Subcutaneous adipose tissue (tissue), 4 donors: ENCODE results near the gene PLEKHG2. TPM values are rescaled to one million over a fixed set of nuclear protein-coding genes. Genes with fewer than 3 reads are reported as not detected.

Experiments used
- total RNA-seq, 4 donors: library from RNA; depleted of rRNA; stranded (reverse); fragments of >200 nt; gene quantifications; one replicate each; pipeline ENCODE4 v1.1.0, GENCODE V29; 2016
- TF ChIP-seq, protein P1 (sequence below): fragments of 450-650 bp; IDR thresholded peaks from one replicate; pipeline ENCODE4 v1.5.1; 2016; ENCODE audit warnings: low read depth, mild to moderate bottlenecking, control low read depth, antibody characterized with exemption, moderate library complexity

The PLEKHG2 gene
- total RNA-seq, 4 donors from 2014 or later: 7.9 to 19.4 (median 10.0) TPM

DNA sequence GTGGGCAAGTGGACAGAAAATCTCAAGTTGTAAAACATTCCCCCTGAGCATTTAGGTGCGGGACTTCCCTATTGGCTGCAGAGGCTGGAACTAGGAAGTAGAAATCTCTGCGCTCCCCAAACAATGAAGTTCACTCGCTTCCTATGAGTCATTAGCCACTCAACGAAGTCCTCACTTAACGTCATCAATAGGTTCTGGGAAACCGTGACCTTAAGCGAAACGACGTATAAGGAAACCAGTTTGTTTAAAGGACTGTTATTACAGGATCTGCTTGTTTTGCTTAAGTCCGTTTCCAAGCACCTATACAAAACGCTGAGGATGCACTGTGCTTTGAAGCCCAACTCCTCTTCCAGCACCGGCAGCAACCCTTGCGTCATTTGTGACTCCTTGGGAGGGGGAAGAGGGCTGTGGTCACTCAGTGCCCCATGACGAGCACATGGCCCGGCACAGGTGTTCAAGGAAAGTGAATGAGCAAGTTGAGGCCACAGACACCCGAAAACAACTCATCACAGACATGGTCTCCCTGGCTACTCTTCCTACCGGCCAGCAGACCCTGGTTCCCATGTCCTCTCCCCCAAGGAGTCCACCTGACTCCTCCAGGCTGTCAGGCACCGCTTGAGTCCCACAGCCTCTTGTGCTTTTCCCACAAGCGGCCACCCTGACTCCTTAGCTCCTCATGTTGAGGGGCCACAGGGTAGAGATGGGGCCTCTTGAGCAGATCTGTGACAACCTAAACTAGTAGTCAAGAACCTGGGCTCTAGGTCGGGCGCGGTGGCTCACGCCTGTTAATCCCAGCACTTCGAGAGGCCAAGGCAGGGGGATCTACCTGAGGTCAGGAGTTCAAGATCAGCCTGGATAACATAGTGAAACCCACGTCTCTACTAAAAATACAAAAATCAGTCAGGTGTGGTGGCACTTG lies 18.5 kb downstream of the PLEKHG2 start:
- TF ChIP-seq, protein P1, sequence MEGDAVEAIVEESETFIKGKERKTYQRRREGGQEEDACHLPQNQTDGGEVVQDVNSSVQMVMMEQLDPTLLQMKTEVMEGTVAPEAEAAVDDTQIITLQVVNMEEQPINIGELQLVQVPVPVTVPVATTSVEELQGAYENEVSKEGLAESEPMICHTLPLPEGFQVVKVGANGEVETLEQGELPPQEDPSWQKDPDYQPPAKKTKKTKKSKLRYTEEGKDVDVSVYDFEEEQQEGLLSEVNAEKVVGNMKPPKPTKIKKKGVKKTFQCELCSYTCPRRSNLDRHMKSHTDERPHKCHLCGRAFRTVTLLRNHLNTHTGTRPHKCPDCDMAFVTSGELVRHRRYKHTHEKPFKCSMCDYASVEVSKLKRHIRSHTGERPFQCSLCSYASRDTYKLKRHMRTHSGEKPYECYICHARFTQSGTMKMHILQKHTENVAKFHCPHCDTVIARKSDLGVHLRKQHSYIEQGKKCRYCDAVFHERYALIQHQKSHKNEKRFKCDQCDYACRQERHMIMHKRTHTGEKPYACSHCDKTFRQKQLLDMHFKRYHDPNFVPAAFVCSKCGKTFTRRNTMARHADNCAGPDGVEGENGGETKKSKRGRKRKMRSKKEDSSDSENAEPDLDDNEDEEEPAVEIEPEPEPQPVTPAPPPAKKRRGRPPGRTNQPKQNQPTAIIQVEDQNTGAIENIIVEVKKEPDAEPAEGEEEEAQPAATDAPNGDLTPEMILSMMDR: no peak

DNA sequence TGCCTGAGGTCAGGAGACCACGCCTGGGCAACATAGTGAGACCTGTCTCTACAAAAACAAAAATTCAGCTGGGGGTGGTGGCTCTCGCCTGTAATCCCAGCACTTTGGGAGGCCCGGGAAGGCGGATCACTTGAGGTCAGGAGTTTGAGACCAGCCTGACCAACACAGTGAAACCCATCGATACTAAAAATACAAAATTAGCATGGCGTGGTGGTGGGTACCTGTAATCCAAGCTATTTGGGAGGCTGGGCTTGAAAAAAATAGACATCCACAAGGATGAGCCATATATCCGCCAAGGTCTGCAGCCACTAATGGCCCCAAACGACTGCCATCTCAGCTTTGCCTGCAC lies 20.2 kb downstream of the PLEKHG2 start:
- TF ChIP-seq, protein P1: no peak

DNA sequence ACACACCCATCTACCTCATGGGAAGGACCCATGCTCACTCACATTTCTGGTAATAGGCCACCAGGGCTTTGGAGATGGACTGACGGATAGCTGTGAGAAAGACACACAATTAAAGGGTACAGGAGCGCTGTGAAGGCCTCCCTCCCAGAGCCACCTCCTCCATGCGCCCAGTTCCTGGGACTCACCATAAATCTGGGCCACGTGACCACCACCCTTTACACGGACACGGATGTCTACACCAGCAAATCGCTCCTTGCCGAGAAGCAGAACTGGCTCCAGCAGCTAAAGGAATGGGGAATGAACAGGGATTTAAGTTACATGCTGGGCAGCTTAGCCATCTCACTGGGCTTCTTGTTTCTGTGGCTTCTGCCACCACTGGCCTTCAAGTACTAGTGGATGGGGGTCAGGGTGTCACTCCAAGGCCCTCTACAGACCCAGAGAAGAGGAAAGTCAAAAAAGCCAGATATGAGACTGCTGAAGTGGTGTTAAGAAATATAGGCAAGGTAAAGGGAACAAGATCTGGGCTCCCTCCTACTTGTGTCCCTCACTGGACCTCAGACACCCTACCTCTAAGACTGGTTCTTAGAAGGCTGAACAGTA lies 21.1 kb downstream of the PLEKHG2 start:
- TF ChIP-seq, protein P1: no peak

DNA sequence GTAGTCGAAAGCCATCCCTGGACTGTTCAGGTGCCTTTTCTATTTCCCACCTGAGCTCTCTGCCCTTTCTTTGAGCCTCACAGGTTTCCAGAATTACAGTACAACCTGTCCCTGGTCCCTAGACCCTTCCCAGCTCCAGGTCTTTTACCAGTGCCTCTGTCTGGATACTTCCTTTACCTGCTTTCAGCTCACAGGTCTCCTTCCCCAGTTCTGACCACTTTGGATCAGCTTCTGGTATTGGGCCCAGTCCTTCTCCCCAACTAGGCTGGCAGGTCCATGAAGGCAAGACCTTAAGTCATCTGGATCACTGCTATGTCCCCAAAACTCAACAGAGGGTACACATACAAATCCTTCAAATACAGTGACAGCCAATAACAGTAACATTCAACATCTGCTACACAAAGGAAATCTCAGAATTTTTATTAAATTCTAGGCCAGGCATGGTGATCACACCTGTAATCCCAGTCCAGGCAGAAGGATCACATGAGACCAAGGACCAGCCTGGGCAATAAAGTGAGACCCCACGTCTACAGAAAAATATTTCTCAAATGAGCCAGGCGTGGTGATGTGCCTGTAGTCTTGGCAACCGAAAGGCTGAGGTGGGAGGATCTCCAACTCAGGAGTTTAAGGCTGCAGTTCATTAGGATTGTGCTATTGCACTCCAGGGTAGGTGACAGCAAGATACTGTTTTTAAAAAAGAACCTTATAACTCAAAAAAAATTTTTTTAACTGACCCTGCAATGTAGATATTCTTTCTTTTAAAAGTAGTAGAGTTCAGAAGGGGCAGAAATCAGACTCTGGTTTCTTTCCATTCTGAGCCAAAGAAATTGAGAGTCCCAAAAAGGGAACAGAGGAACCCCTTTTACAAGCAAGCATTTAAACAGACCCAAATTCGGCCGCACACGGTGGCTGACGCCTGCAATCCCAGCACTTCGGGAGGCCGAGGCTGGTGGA lies 21.9 kb downstream of the PLEKHG2 start:
- TF ChIP-seq, protein P1: no peak

DNA sequence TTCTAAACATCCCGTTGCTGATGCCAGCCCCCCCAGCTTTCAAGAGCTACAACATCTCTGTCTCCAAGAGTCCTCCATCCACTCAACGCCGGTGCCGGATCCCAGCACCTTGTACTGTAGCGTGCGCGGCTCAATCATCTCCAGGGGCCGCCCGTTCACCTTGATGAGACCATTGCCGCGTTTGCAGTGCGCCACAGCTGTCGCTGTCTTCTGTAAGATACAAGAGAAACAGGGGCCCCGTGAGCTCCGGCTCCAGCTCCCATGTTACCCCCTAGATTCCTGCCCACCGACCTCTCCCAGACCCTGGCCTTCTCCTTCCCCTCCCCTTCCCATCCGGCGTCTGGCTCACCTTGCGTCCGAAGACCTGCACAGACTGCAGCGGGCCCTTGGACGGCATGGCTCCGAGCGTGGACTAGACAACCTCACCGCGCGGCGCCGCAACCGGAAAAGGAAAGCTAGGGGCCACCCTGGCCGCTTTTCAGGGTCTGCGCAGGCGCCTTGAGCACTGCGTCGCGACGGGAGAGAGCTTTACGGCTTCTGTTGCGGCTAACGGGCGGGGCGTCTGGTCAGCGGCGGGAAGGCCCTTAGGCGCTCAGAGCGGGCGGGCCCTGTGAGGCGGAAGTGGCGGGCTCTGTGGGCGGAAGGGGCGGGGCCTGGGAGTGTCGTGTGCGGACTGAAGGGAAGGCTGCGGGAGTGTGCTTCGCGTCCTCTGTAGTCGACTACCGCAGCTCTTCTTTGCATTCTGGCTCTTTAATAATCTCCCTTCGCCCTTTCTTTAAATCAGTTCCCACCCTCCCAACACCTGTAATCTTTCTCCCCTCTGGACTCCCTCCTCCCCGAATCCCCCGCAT lies 23.3 kb downstream of the PLEKHG2 start, which contains the start of gene RPS16:
Gene RPS16, minus strand, starts transcription at position 451 of the 851 bp plus-strand sequence. Its CDS starts 54 bp downstream, at position 397.
- TF ChIP-seq, protein P1: no peak

DNA sequence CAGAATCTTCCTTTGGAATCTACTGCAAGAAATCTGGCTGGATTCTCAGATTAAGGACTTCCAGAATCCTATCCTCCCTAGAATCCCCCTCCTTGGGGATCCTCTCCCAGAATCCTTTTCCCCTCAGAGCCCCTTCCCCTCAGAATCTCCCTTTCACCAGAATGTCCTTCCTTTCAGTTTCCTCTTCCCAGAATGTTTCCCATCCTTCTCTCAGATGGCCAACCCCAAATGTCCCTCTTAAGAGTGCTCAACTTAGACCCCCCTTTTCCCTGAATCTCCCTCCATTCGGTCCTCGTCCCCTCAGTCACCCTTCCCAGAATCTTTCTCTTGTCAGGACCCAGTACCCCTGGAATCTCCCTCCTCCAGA lies 23.9 kb downstream of the PLEKHG2 start:
- TF ChIP-seq, protein P1: no peak
